Breast epithelium (tissue), 4 donors: ENCODE results near the gene SOCS1. TPM values are rescaled to one million over a fixed set of nuclear protein-coding genes. Genes with fewer than 3 reads are reported as not detected.

ENCODE experiments used
- DNase-seq, 2 donors: peaks; one replicate each; pipeline ENCODE4 v3.0.0-alpha.2; 2019; ENCODE audit warnings: low spot score in 2 of 2
- H3K27ac ChIP-seq, 2 donors: fragments of 200-600 bp; sonication (generic) in 1 of 2; one replicate each; pipeline ENCODE4 v1.5.1; 2016 to 2019; ENCODE audit warnings: mild to moderate bottlenecking in 1 of 2
- H3K27me3 ChIP-seq, 2 donors: fragments of 200-600 bp; sonication (generic) in 1 of 2; one replicate each; pipeline versions ENCODE4 v1.5.1 to v1.6.0; 2017 to 2019; ENCODE audit warnings: control low read depth in 1 of 2, mild to moderate bottlenecking in 1 of 2
- H3K36me3 ChIP-seq: fragments of 200-600 bp; one replicate; pipeline ENCODE4 v1.5.1; 2019
- H3K4me1 ChIP-seq, 2 donors: fragments of 200-600 bp; sonication (generic); one replicate each; pipeline ENCODE4 v1.5.1; 2016 to 2019; ENCODE audit warnings: control low read depth in 1 of 2
- H3K4me3 ChIP-seq, 3 donors: fragments of 200-600 bp; sonication (generic); 1 replicate in 2 of 3; 2 replicates in 1 of 3; pipeline ENCODE4 v1.5.1; 2016 to 2019; ENCODE audit warnings: mild to moderate bottlenecking in 3 of 3, moderate library complexity in 2 of 3
- H3K9me3 ChIP-seq, 2 donors: fragments of 200-600 bp; sonication (generic) in 1 of 2; one replicate each; pipeline ENCODE4 v1.5.1; 2016 to 2019; ENCODE audit warnings: control low read depth in 1 of 2
- POLR2A ChIP-seq: fragments of 450-650 bp; IDR thresholded peaks from one replicate; pipeline ENCODE4 v1.6.1; 2016; ENCODE audit warnings: antibody characterized with exemption, mild to moderate bottlenecking, moderate library complexity
- POLR2AphosphoS5 ChIP-seq, 3 donors: sonication (generic); formaldehyde crosslinking; IDR thresholded peaks; one replicate each; pipeline ENCODE4 v1.6.1; 2017; ENCODE audit warnings: antibody characterized with exemption in 3 of 3
- intact Hi-C: fragments of 100-400 bp; cut with DNase I; formaldehyde crosslinking; loops from one replicate; pipeline ENCODE4 v1.15.1; 2023; ENCODE audit warnings: low total_unique reads
- total RNA-seq, 3 donors: library from RNA; depleted of rRNA; stranded (reverse); fragments of >200 nt; gene quantifications; one replicate each; pipeline ENCODE4 v1.1.0, GENCODE V29; 2016
- TF ChIP-seq, protein P1 (sequence below), 3 donors: fragments of 450-650 bp; IDR thresholded peaks; one replicate each; pipeline ENCODE4 v1.5.1; 2016 to 2017; ENCODE audit warnings: antibody characterized with exemption in 3 of 3, mild to moderate bottlenecking in 3 of 3, moderate library complexity in 3 of 3

The SOCS1 gene
- total RNA-seq, 3 donors from 2014 or later, result 4.1 to 9.0 (median 5.6) TPM

DNA sequence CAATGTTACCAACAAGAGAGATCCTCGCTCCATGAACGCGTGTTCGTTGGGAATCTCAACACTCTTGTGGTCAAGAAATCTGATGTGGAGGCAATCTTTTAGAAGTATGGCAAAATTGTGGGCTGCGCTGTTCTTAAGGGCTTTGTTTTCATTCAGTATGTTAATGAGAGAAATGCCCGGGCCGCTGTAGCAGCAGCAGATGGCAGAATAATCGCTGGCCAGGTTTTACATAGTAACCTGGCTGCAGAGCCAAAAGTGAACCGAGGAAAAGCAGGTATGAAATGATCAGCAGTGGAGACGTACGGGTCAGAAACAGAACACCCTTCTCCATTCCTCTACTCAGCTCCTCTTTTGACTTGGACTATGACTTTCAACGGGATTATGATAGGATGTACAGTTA, 13.3 kb downstream of the SOCS1 start:
- H3K36me3 ChIP-seq, result no peaks in the 10 kb centered on the region
- H3K4me1 ChIP-seq, result no peaks in the 10 kb centered on the region
- H3K27ac ChIP-seq, result no peak overlapping the region
- H3K27me3 ChIP-seq, result no peaks in the 10 kb centered on the region
- H3K9me3 ChIP-seq, result no peaks in the 10 kb centered on the region
- intact Hi-C loops, result no loop called here
- H3K4me3 ChIP-seq, result no peak overlapping the region
- no peak for TF ChIP-seq POLR2AphosphoS5 (IDR thresholded peaks at IDR 0.05)
- TF ChIP-seq POLR2A, result no peak
- TF ChIP-seq, protein P1, sequence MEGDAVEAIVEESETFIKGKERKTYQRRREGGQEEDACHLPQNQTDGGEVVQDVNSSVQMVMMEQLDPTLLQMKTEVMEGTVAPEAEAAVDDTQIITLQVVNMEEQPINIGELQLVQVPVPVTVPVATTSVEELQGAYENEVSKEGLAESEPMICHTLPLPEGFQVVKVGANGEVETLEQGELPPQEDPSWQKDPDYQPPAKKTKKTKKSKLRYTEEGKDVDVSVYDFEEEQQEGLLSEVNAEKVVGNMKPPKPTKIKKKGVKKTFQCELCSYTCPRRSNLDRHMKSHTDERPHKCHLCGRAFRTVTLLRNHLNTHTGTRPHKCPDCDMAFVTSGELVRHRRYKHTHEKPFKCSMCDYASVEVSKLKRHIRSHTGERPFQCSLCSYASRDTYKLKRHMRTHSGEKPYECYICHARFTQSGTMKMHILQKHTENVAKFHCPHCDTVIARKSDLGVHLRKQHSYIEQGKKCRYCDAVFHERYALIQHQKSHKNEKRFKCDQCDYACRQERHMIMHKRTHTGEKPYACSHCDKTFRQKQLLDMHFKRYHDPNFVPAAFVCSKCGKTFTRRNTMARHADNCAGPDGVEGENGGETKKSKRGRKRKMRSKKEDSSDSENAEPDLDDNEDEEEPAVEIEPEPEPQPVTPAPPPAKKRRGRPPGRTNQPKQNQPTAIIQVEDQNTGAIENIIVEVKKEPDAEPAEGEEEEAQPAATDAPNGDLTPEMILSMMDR (IDR thresholded peaks at IDR 0.05), result no peak
- DNase-seq, result no peak

- no peak for DNase-seq
- Histone ChIP-seq H3K9me3 (no peaks in the 10 kb centered on the region), H3K27me3 (no peaks in the 10 kb centered on the region), H3K27ac (no peak overlapping the region), H3K4me3 (no peak overlapping the region), H3K36me3 (no peaks in the 10 kb centered on the region), H3K4me1 (no peaks in the 10 kb centered on the region)
- intact Hi-C loops, result no loop called here
- TF ChIP-seq, protein P1 (IDR thresholded peaks at IDR 0.05), result no peak
- TF ChIP-seq POLR2A (no peak), POLR2AphosphoS5 (IDR thresholded peaks at IDR 0.05) (no peak)
Measured at GRCh38 chr16:11241480-11242204, 14.4 kb downstream of the SOCS1 start.

- TF ChIP-seq POLR2A (no peak), POLR2AphosphoS5 (IDR thresholded peaks at IDR 0.05) (no peak)
- TF ChIP-seq, protein P1 (IDR thresholded peaks at IDR 0.05), result no peak
- H3K4me1 ChIP-seq, result no peaks in the 10 kb centered on the region
- intact Hi-C loops, result no loop called here
- H3K9me3 ChIP-seq, result no peaks in the 10 kb centered on the region
- H3K36me3 ChIP-seq, result no peaks in the 10 kb centered on the region
- DNase-seq, result no peak
- no peaks in the 10 kb centered on the region for H3K27me3 ChIP-seq
- no peak overlapping the region for H3K27ac ChIP-seq
- H3K4me3 ChIP-seq, result no peak overlapping the region
Measured at GRCh38 chr16:11240636-11241473, 15.1 kb downstream of the SOCS1 start.

GRCh38 chr16:11239644-11240632, 16.1 kb downstream of the SOCS1 start:
- H3K27ac ChIP-seq, result no peak overlapping the region
- H3K27me3 ChIP-seq, result no peaks in the 10 kb centered on the region
- H3K36me3 ChIP-seq, result no peaks in the 10 kb centered on the region
- H3K4me3 ChIP-seq, result no peak overlapping the region
- intact Hi-C loops, result loop anchor here (2.0 kb wide), 1 partner anchor 33 kb away; no protein-coding TSS in a partner anchor
- TF ChIP-seq POLR2AphosphoS5 (IDR thresholded peaks at IDR 0.05), result no peak
- TF ChIP-seq, protein P1 (IDR thresholded peaks at IDR 0.05), result no peak
- no peak for TF ChIP-seq POLR2A
- DNase-seq, result no peak
- no peaks in the 10 kb centered on the region for H3K9me3 ChIP-seq
- no peaks in the 10 kb centered on the region for H3K4me1 ChIP-seq
